ENCODE measurements around the gene DUS4L. TPM values are rescaled to one million over a fixed set of nuclear protein-coding genes. Genes with fewer than 3 reads are reported as not detected.
"Not testable (repeated sequence)": the region's sequence is repeated elsewhere in the genome, so short reads cannot be mapped to it uniquely, and the experiment has no call there.

DUS4L gene, protein sequence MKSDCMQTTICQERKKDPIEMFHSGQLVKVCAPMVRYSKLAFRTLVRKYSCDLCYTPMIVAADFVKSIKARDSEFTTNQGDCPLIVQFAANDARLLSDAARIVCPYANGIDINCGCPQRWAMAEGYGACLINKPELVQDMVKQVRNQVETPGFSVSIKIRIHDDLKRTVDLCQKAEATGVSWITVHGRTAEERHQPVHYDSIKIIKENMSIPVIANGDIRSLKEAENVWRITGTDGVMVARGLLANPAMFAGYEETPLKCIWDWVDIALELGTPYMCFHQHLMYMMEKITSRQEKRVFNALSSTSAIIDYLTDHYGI
- 14.0 TPM for polyA plus RNA-seq (2013)

DNA sequence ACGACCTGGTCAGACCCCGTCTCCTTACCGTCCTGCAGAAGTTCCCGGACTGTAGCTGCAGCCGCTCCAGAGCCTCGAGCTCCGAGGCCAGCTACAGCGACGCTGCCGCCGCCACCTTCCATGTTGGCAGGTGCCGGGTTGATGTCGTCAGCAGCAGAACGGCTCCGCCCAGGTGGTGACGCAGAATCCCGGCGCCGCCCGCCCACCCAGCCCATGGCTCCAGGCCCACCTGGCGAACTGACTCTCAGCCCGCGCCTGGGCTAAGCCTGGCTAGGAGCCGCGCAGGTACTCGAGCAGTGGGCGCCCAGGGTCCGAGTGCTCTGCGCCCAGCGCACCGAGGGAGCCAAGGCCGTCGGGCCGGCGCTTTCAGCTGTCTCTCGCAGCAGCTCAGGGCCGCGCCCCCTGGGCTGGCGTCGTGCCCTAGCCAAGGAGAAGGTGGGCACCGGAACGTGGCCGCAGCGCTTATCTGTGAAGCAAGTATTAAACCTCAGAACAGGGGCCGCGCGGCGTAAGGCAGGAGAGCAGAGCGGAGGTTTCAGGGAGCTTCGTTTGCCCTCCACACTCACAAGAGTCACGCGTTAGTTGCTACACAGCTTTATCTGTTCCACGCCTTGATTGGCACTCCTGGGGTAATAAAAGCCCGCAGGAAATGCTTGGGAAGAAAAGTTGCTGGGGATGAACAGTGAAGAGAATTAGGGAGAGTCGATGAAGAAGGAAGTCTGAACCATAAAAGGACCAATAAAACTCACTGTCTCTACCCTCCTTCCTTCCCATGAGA is at the start of gene DUS4L, which contains the start of gene COG5:
DUS4L (plus strand) TSS at position 197 of the 778 bp plus-strand sequence. CDS start 3,100 bp downstream, outside the sequence.
COG5 (minus strand) TSS at position 146 of the 778 bp plus-strand sequence; CDS start at position 122, 24 bp downstream.
- ChIA-PET POLR2A (interaction anchor here (1.0 kb wide), 1 partner anchor 16 kb away, joined by 3 read pairs; the partner anchor contains the start of gene BCAP29), CTCF (interaction anchor here (0.8 to 2.7 kb wide), 3 partner anchors 12 to 83 kb away, joined by 3 to 12 read pairs (median 8); partner anchors contain the start of gene BCAP29)
- Histone ChIP-seq H3K36me3 (ENCODE audit: control insufficient read depth in 4 of 4, insufficient read depth in 4 of 4, low read length in 3 of 4) (peaks cover 0 to 2% (median 0%) of the 10 kb centered on the region in 4 experiments), H3K4me3 (ENCODE audit: control insufficient read depth in 1 of 7, extremely low read depth in 1 of 7, insufficient read depth in 4 of 7, low read depth in 2 of 7, low read length in 6 of 7) (peak within 1 kb of the TSS; percentile 72 to 99 (median 96)), H3K9me3 (ENCODE audit: control extremely low read depth in 1 of 5, control insufficient read depth in 4 of 5, insufficient read depth in 2 of 5, low read depth in 1 of 5, low read length in 4 of 5) (no peaks in the 10 kb centered on the region), H3K4me1 (ENCODE audit: control extremely low read depth in 1 of 4, control insufficient read depth in 4 of 4, insufficient read depth in 4 of 4, low read length in 3 of 4) (peaks cover 25 to 51% (median 37%) of the 10 kb centered on the region in 4 experiments), H3K27ac (ENCODE audit: insufficient read depth in 1 of 2, low read depth in 1 of 2, low read length in 2 of 2, poor library complexity in 1 of 2, severe bottlenecking in 2 of 2) (peak within 1 kb of the TSS; percentile 67 to 89), H3K27me3 (replicated peaks in 2 of 5; ENCODE audit: control insufficient read depth in 4 of 5, insufficient read depth in 5 of 5, low read length in 4 of 5) (no peaks in the 10 kb centered on the region)
- DNase-seq: peak; percentile 86 to 92 (median 89)
- 0% methylated on average over 42 of the region's 55 CpGs for WGBS (ENCODE audit: insufficient coverage)

- WGBS (ENCODE audit: insufficient coverage): no CpG with 5 or more reads among the region's 2 CpGs
- peaks cover 0 to 3% (median 0%) of the 10 kb centered on the region in 4 experiments for H3K4me1 ChIP-seq (ENCODE audit: control extremely low read depth in 1 of 4, control insufficient read depth in 4 of 4, insufficient read depth in 4 of 4, low read length in 3 of 4)
- H3K27me3 ChIP-seq (replicated peaks in 2 of 5; ENCODE audit: control insufficient read depth in 4 of 5, insufficient read depth in 5 of 5, low read length in 4 of 5): no peaks in the 10 kb centered on the region
- ChIA-PET POLR2A (no interaction called here), CTCF (no interaction called here)
- no peak for DNase-seq
- H3K9me3 ChIP-seq (ENCODE audit: control extremely low read depth in 1 of 5, control insufficient read depth in 4 of 5, insufficient read depth in 2 of 5, low read depth in 1 of 5, low read length in 4 of 5): no peaks in the 10 kb centered on the region
- peaks cover 5 to 12% (median 9%) of the 10 kb centered on the region in 4 experiments for H3K36me3 ChIP-seq (ENCODE audit: control insufficient read depth in 4 of 4, insufficient read depth in 4 of 4, low read length in 3 of 4)
- no peak overlapping the region for H3K4me3 ChIP-seq (ENCODE audit: control insufficient read depth in 1 of 7, extremely low read depth in 1 of 7, insufficient read depth in 4 of 7, low read depth in 2 of 7, low read length in 6 of 7)
- no peak overlapping the region for H3K27ac ChIP-seq (ENCODE audit: insufficient read depth in 1 of 2, low read depth in 1 of 2, low read length in 2 of 2, poor library complexity in 1 of 2, severe bottlenecking in 2 of 2)
These were observed 37.1 kb upstream of the DUS4L start for GRCh38 chr7:107526672-107527071.

- H3K27me3 ChIP-seq (replicated peaks in 2 of 5; ENCODE audit: control insufficient read depth in 4 of 5, insufficient read depth in 5 of 5, low read length in 4 of 5): no peaks in the 10 kb centered on the region
- H3K27ac ChIP-seq (ENCODE audit: insufficient read depth in 1 of 2, low read depth in 1 of 2, low read length in 2 of 2, poor library complexity in 1 of 2, severe bottlenecking in 2 of 2): no peak overlapping the region
- no peak for DNase-seq
- H3K4me3 ChIP-seq (ENCODE audit: control insufficient read depth in 1 of 7, extremely low read depth in 1 of 7, insufficient read depth in 4 of 7, low read depth in 2 of 7, low read length in 6 of 7): no peak overlapping the region
- ChIA-PET POLR2A (no interaction called here), CTCF (no interaction called here)
- peaks cover 0 to 3% (median 0%) of the 10 kb centered on the region in 4 experiments for H3K4me1 ChIP-seq (ENCODE audit: control extremely low read depth in 1 of 4, control insufficient read depth in 4 of 4, insufficient read depth in 4 of 4, low read length in 3 of 4)
- H3K9me3 ChIP-seq (ENCODE audit: control extremely low read depth in 1 of 5, control insufficient read depth in 4 of 5, insufficient read depth in 2 of 5, low read depth in 1 of 5, low read length in 4 of 5): no peaks in the 10 kb centered on the region
- peaks cover 5 to 12% (median 9%) of the 10 kb centered on the region in 4 experiments for H3K36me3 ChIP-seq (ENCODE audit: control insufficient read depth in 4 of 4, insufficient read depth in 4 of 4, low read length in 3 of 4)
- WGBS (ENCODE audit: insufficient coverage): 91% methylated on average over 1 of the region's 3 CpGs
These were observed 36.6 kb upstream of the DUS4L start for GRCh38 chr7:107527196-107527595.

DNA sequence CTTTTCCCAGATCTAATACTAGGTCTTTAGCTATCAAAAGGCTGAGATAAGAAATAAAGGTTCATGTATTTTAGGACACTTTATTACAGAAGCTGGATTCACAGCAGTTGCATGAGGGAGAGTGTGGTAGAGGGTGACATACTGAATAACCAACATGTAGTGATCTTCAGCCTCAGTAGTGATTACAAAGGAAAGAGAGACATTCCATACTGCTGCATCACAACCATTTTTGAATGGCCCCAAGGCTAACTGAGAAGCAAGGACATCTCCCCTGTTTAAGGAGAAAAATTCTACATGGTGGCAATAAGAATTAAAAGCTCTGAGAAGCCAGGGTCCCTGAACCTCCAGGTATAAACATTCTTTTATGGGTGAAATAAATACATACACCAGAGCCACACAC is 35.3 kb upstream of the DUS4L start:
- no peak overlapping the region for H3K4me3 ChIP-seq (ENCODE audit: control insufficient read depth in 1 of 7, extremely low read depth in 1 of 7, insufficient read depth in 4 of 7, low read depth in 2 of 7, low read length in 6 of 7)
- ChIA-PET CTCF (no interaction called here), POLR2A (no interaction called here)
- H3K4me1 ChIP-seq (ENCODE audit: control extremely low read depth in 1 of 4, control insufficient read depth in 4 of 4, insufficient read depth in 4 of 4, low read length in 3 of 4): peaks cover 0 to 3% (median 0%) of the 10 kb centered on the region in 4 experiments
- no peaks in the 10 kb centered on the region for H3K27me3 ChIP-seq (replicated peaks in 2 of 5; ENCODE audit: control insufficient read depth in 4 of 5, insufficient read depth in 5 of 5, low read length in 4 of 5)
- DNase-seq: no peak
- H3K27ac ChIP-seq (ENCODE audit: insufficient read depth in 1 of 2, low read depth in 1 of 2, low read length in 2 of 2, poor library complexity in 1 of 2, severe bottlenecking in 2 of 2): no peak overlapping the region
- peaks cover 4 to 10% (median 9%) of the 10 kb centered on the region in 4 experiments for H3K36me3 ChIP-seq (ENCODE audit: control insufficient read depth in 4 of 4, insufficient read depth in 4 of 4, low read length in 3 of 4)
- no peaks in the 10 kb centered on the region for H3K9me3 ChIP-seq (ENCODE audit: control extremely low read depth in 1 of 5, control insufficient read depth in 4 of 5, insufficient read depth in 2 of 5, low read depth in 1 of 5, low read length in 4 of 5)

DNA sequence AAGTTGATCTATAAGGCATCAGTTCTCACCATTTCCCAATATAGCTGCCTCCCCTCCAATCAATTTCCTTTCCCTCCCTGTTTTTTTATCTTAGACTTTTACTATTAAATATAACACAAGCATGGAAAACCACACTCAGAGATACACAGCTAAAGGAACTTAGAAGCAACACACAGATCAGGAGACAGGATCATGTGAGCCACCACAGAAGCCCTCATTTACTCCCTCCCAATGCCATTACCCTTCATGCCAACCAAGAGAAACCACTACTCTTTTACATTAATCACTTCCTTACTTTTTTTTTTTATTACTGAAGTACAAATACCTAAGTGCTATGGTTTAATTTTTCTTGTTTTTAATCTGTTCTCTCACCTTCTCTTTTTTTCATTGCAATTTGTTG is 33.0 kb upstream of the DUS4L start:
- Histone ChIP-seq H3K4me1 (ENCODE audit: control extremely low read depth in 1 of 4, control insufficient read depth in 4 of 4, insufficient read depth in 4 of 4, low read length in 3 of 4) (peaks cover 0 to 3% (median 0%) of the 10 kb centered on the region in 4 experiments), H3K27me3 (replicated peaks in 2 of 5; ENCODE audit: control insufficient read depth in 4 of 5, insufficient read depth in 5 of 5, low read length in 4 of 5) (no peaks in the 10 kb centered on the region), H3K36me3 (ENCODE audit: control insufficient read depth in 4 of 4, insufficient read depth in 4 of 4, low read length in 3 of 4) (peaks cover 6 to 7% (median 6%) of the 10 kb centered on the region in 4 experiments), H3K27ac (ENCODE audit: insufficient read depth in 1 of 2, low read depth in 1 of 2, low read length in 2 of 2, poor library complexity in 1 of 2, severe bottlenecking in 2 of 2) (no peak overlapping the region), H3K4me3 (ENCODE audit: control insufficient read depth in 1 of 7, extremely low read depth in 1 of 7, insufficient read depth in 4 of 7, low read depth in 2 of 7, low read length in 6 of 7) (no peak overlapping the region), H3K9me3 (ENCODE audit: control extremely low read depth in 1 of 5, control insufficient read depth in 4 of 5, insufficient read depth in 2 of 5, low read depth in 1 of 5, low read length in 4 of 5) (peaks cover 0 to 4% (median 2%) of the 10 kb centered on the region in 5 experiments)
- peak; percentile 5 to 78 (median 63) for DNase-seq
- POLR2A ChIA-PET: no interaction called here
- CTCF ChIA-PET: no interaction called here

- ChIA-PET POLR2A (interaction anchor here (0.6 kb wide), 1 partner anchor 426 kb away, joined by 3 read pairs; no protein-coding TSS in a partner anchor), CTCF (no interaction called here)
- Histone ChIP-seq H3K4me3 (ENCODE audit: control insufficient read depth in 1 of 7, extremely low read depth in 1 of 7, insufficient read depth in 4 of 7, low read depth in 2 of 7, low read length in 6 of 7) (no peak overlapping the region), H3K27me3 (replicated peaks in 2 of 5; ENCODE audit: control insufficient read depth in 4 of 5, insufficient read depth in 5 of 5, low read length in 4 of 5) (no peaks in the 10 kb centered on the region), H3K27ac (ENCODE audit: insufficient read depth in 1 of 2, low read depth in 1 of 2, low read length in 2 of 2, poor library complexity in 1 of 2, severe bottlenecking in 2 of 2) (no peak overlapping the region), H3K4me1 (ENCODE audit: control extremely low read depth in 1 of 4, control insufficient read depth in 4 of 4, insufficient read depth in 4 of 4, low read length in 3 of 4) (peaks cover 0 to 3% (median 0%) of the 10 kb centered on the region in 4 experiments), H3K9me3 (ENCODE audit: control extremely low read depth in 1 of 5, control insufficient read depth in 4 of 5, insufficient read depth in 2 of 5, low read depth in 1 of 5, low read length in 4 of 5) (peaks cover 0 to 4% (median 2%) of the 10 kb centered on the region in 5 experiments), H3K36me3 (ENCODE audit: control insufficient read depth in 4 of 4, insufficient read depth in 4 of 4, low read length in 3 of 4) (peaks cover 4 to 15% (median 7%) of the 10 kb centered on the region in 4 experiments)
- DNase-seq: no peak
These were observed 29.6 kb upstream of the DUS4L start for GRCh38 chr7:107534139-107534538.

DNA sequence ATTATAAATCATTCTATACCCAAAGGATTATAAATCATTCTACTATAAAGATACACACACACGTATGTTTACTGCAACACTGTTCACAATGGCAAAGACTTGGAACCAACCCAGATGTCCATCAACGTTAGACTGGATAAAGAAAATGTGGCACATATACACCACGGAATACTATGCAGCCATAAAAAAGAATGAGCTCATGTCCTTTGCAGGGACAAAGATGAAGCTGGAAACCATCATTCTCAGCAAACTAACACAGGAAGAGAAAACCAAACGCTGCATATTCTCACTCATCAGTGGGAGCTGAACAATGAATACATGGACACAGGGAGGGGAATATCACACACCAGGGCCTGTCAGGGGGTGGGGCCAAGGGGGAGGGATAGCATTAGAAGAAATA is 26.5 kb upstream of the DUS4L start:
- DNase-seq; H3K4me1 ChIP-seq (ENCODE audit: control extremely low read depth in 1 of 4, control insufficient read depth in 4 of 4, insufficient read depth in 4 of 4, low read length in 3 of 4); POLR2A ChIA-PET; H3K27me3 ChIP-seq (replicated peaks in 2 of 5; ENCODE audit: control insufficient read depth in 4 of 5, insufficient read depth in 5 of 5, low read length in 4 of 5); H3K27ac ChIP-seq (ENCODE audit: insufficient read depth in 1 of 2, low read depth in 1 of 2, low read length in 2 of 2, poor library complexity in 1 of 2, severe bottlenecking in 2 of 2); H3K4me3 ChIP-seq (ENCODE audit: control insufficient read depth in 1 of 7, extremely low read depth in 1 of 7, insufficient read depth in 4 of 7, low read depth in 2 of 7, low read length in 6 of 7); H3K9me3 ChIP-seq (ENCODE audit: control extremely low read depth in 1 of 5, control insufficient read depth in 4 of 5, insufficient read depth in 2 of 5, low read depth in 1 of 5, low read length in 4 of 5); CTCF ChIA-PET: not testable (repeated sequence)
- peaks cover 4 to 15% (median 8%) of the 10 kb centered on the region in 4 experiments for H3K36me3 ChIP-seq (ENCODE audit: control insufficient read depth in 4 of 4, insufficient read depth in 4 of 4, low read length in 3 of 4)
- WGBS (ENCODE audit: insufficient coverage): 100% methylated on average over 3 of the region's 4 CpGs

Data from common myeloid progenitor, CD34-positive (primary cell).